ENCODE measurements around the gene NCK2. TPM values are rescaled to one million over a fixed set of nuclear protein-coding genes. Genes with fewer than 3 reads are reported as not detected.

NCK2 gene
- total and polyA plus RNA-seq, 7 experiments from 2014 or later = 30.8 to 134 (median 105) TPM

DNA sequence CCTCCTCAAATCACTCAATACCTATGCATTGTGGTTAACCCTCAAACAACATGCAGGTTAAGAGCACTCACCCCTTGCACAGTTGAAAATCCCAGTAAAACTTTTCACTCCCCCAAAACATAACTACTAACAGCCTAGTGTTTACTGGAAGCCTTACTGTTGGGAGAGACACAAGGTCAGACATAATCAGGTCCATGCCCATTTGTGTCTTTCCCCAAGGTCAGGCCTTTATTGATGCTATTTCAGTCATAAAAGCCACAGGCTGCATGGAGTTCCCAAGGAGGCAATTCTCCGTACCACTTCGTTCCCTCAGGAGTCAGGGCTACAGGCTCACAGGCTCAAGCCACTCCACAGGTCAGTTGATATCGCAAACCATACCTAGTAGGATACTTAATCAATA lies 180.2 kb downstream of the NCK2 start:
- Mint-ChIP-seq H3K4me3 (peak overlapping the region in 3 of 10 donors; percentile 8 to 43 (median 42)), H3K27me3 (no peaks in the 10 kb centered on the region), H3K4me1 (peaks cover 40 to 91% (median 85%) of the 10 kb centered on the region in 7 donors), H3K27ac (peak overlapping the region in 8 of 9 donors; percentile 3 to 93 (median 55)), H3K36me3 (peaks cover 0 to 19% (median 5%) of the 10 kb centered on the region in 5 donors), H3K9me3 (peaks cover 0 to 13% (median 5%) of the 10 kb centered on the region in 11 donors)
- intact Hi-C loops (cut with micrococcal nuclease) = loop anchor here (5.0 kb wide), 2 partner anchors 128 to 348 kb away; no protein-coding TSS in a partner anchor
- Histone ChIP-seq H3K36me3 (ENCODE audit: control insufficient read depth in 2 of 3, insufficient read depth in 3 of 3, low read length in 3 of 3) (no peaks in the 10 kb centered on the region), H3K27ac (ENCODE audit: low read depth, low read length) (no peak overlapping the region), H3K4me1 (ENCODE audit: control insufficient read depth in 2 of 2, insufficient read depth in 2 of 2, low read length in 2 of 2) (peaks cover 36 to 57% of the 10 kb centered on the region in 2 donors), H3K9me3 (ENCODE audit: control insufficient read depth in 2 of 3, low read length in 3 of 3) (no peaks in the 10 kb centered on the region), H3K4me3 (ENCODE audit: low read length) (no peak overlapping the region), H3K27me3 (ENCODE audit: control insufficient read depth in 2 of 2, insufficient read depth in 2 of 2, low read length in 2 of 2) (no peaks in the 10 kb centered on the region)
- ChIA-PET POLR2A (interaction anchor here (1.0 kb wide), 1 partner anchor 10 kb away, joined by 3 read pairs; no protein-coding TSS in a partner anchor), CTCF (interaction anchor here (0.7 to 1.6 kb wide), 2 partner anchors 160 to 618 kb away, joined by 3 to 6 read pairs; no protein-coding TSS in a partner anchor)
- no peak for DNase-seq
- no peak for ATAC-seq

DNA sequence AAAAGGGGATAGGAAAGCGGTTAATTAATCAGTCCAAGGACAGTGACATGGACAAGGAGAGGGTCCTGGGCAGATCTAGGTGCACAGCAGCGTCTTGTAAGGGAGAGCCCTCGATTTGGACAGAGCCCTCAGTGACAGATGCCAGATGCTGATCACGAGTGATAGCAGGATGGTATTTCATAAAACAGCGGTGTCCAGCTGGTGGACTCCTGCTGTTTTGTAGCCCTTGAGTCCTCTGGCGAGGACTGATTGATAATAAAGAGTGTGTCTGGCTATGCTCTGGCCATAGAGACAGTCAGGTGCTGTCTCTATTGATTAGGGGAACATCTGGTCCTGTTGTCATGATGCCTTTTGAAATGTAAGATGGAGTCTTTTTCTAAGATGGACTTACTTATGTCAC lies 180.7 kb downstream of the NCK2 start:
- H3K9me3 ChIP-seq (ENCODE audit: control insufficient read depth in 2 of 3, low read length in 3 of 3) = no peaks in the 10 kb centered on the region
- no peaks in the 10 kb centered on the region for H3K27me3 ChIP-seq (ENCODE audit: control insufficient read depth in 2 of 2, insufficient read depth in 2 of 2, low read length in 2 of 2)
- H3K4me1 ChIP-seq (ENCODE audit: control insufficient read depth in 2 of 2, insufficient read depth in 2 of 2, low read length in 2 of 2) = peaks cover 40 to 60% of the 10 kb centered on the region in 2 donors
- H3K4me1 Mint-ChIP-seq = peaks cover 43 to 91% (median 85%) of the 10 kb centered on the region in 7 donors
- no peaks in the 10 kb centered on the region for H3K27me3 Mint-ChIP-seq
- H3K27ac ChIP-seq (ENCODE audit: low read depth, low read length) = no peak overlapping the region
- H3K9me3 Mint-ChIP-seq = peaks cover 0 to 13% (median 5%) of the 10 kb centered on the region in 11 donors
- H3K36me3 Mint-ChIP-seq = peaks cover 0 to 17% (median 5%) of the 10 kb centered on the region in 5 donors
- H3K4me3 Mint-ChIP-seq = peak overlapping the region in 3 of 10 donors; percentile 42 to 69 (median 43)
- H3K27ac Mint-ChIP-seq = peak overlapping the region in 8 of 9 donors; percentile 3 to 93 (median 55)
- CTCF ChIA-PET = no interaction called here
- POLR2A ChIA-PET = interaction anchor here (1.1 to 3.2 kb wide), 4 partner anchors 9 to 171 kb away, joined by 4 to 21 read pairs (median 8); no protein-coding TSS in a partner anchor
- intact Hi-C loops (cut with micrococcal nuclease) = loop anchor here (5.0 kb wide), 2 partner anchors 128 to 348 kb away; no protein-coding TSS in a partner anchor
- no peaks in the 10 kb centered on the region for H3K36me3 ChIP-seq (ENCODE audit: control insufficient read depth in 2 of 3, insufficient read depth in 3 of 3, low read length in 3 of 3)
- ATAC-seq = no peak
- DNase-seq = no peak
- no peak overlapping the region for H3K4me3 ChIP-seq (ENCODE audit: low read length)

DNA sequence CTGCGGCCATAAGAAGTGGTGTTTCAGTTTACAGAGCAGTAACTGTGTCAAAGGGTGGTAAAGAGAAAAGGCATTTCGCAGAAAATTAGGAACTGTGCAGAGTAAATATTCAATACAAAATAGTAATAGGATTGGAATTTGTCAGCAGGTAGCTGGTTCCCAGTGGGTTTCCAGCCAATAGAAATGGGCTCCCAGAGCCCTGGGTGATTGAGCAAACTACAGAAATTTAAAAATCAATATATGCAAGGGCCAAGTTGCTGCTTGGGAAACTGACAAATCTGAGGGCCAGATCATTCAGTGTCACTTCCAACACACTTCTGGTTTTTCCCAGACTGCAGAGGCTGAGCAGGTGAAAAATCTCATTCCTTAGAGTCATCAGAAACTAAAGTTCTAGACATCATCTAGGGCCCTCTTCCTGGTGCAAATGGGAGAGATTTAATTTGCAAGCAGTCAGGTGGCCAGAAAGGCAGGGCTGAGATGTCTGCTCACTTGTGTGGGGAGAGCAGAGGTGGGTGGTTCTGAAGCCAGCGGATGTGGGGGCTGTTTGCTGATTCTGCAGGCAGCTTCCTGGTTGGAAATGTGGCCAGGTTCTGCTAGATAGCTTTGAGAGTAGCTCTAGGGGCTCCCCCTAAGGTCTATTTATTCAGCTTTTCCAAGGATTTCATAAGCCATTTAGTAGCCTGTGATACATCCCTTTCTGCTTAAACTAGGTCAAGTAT lies 182.4 kb downstream of the NCK2 start:
- Histone ChIP-seq H3K36me3 (ENCODE audit: control insufficient read depth in 2 of 3, insufficient read depth in 3 of 3, low read length in 3 of 3) (no peaks in the 10 kb centered on the region), H3K4me3 (ENCODE audit: low read length) (peak overlapping the region; percentile 33), H3K27ac (ENCODE audit: low read depth, low read length) (peak overlapping the region; percentile 50), H3K27me3 (ENCODE audit: control insufficient read depth in 2 of 2, insufficient read depth in 2 of 2, low read length in 2 of 2) (no peaks in the 10 kb centered on the region), H3K9me3 (ENCODE audit: control insufficient read depth in 2 of 3, low read length in 3 of 3) (no peaks in the 10 kb centered on the region), H3K4me1 (ENCODE audit: control insufficient read depth in 2 of 2, insufficient read depth in 2 of 2, low read length in 2 of 2) (peaks cover 44 to 65% of the 10 kb centered on the region in 2 donors)
- peak overlapping the region; percentile 25 to 85 (median 68) for H3K4me3 Mint-ChIP-seq
- H3K27ac Mint-ChIP-seq = peak overlapping the region; percentile 73 to 97 (median 90)
- peaks cover 0 to 4% (median 1%) of the 10 kb centered on the region in 11 donors for H3K9me3 Mint-ChIP-seq
- CTCF ChIA-PET = interaction anchor here (0.7 to 1.2 kb wide), 2 partner anchors 139 to 350 kb away, joined by 3 read pairs; no protein-coding TSS in a partner anchor
- peak; percentile 83 for ATAC-seq
- intact Hi-C loops (cut with micrococcal nuclease) = loop anchor here (1.0 to 5.0 kb wide), 5 partner anchors 8 to 350 kb away; no protein-coding TSS in a partner anchor
- H3K27me3 Mint-ChIP-seq = no peaks in the 10 kb centered on the region
- POLR2A ChIA-PET = interaction anchor here (0.6 to 3.2 kb wide), 19 partner anchors 8 to 1552 kb away, joined by 3 to 21 read pairs (median 4); no protein-coding TSS in a partner anchor
- peaks cover 0 to 5% (median 0%) of the 10 kb centered on the region in 5 donors for H3K36me3 Mint-ChIP-seq
- peaks cover 45 to 97% (median 91%) of the 10 kb centered on the region in 7 donors for H3K4me1 Mint-ChIP-seq
- DNase-seq = peak; percentile 15 to 76 (median 71)

DNA sequence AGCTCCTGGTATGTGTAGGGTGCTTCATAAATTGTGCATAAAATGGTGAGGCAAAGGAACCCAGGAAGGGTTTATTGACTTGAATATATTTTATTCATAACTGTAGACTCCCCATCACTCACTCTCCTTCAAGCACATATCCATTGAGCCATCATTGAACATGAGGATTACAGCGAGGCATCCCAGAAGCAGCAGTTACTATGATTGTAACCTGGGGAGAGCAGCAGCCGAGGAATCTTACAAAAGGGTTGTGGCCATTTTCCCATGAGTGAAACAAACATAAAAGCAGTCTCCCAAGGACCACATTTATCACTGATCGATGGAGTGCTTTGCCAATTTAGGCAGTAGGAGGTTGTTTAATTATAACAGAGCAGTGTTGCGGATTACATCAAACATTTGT lies 183.4 kb downstream of the NCK2 start:
- Histone ChIP-seq H3K27me3 (ENCODE audit: control insufficient read depth in 2 of 2, insufficient read depth in 2 of 2, low read length in 2 of 2) (no peaks in the 10 kb centered on the region), H3K9me3 (ENCODE audit: control insufficient read depth in 2 of 3, low read length in 3 of 3) (no peaks in the 10 kb centered on the region), H3K36me3 (ENCODE audit: control insufficient read depth in 2 of 3, insufficient read depth in 3 of 3, low read length in 3 of 3) (no peaks in the 10 kb centered on the region), H3K4me3 (ENCODE audit: low read length) (no peak overlapping the region), H3K27ac (ENCODE audit: low read depth, low read length) (peak overlapping the region; percentile 50), H3K4me1 (ENCODE audit: control insufficient read depth in 2 of 2, insufficient read depth in 2 of 2, low read length in 2 of 2) (peaks cover 47 to 72% of the 10 kb centered on the region in 2 donors)
- no peaks in the 10 kb centered on the region for H3K27me3 Mint-ChIP-seq
- ChIA-PET POLR2A (interaction anchor here (0.9 to 3.2 kb wide), 9 partner anchors 10 to 190 kb away, joined by 3 to 21 read pairs (median 5); no protein-coding TSS in a partner anchor), CTCF (interaction anchor here (1.2 kb wide), 1 partner anchor 351 kb away, joined by 3 read pairs; no protein-coding TSS in a partner anchor)
- intact Hi-C loops (cut with micrococcal nuclease) = loop anchor here (2.0 to 5.0 kb wide), 3 partner anchors 31 to 351 kb away; no protein-coding TSS in a partner anchor
- peak overlapping the region; percentile 29 to 85 (median 68) for H3K4me3 Mint-ChIP-seq
- H3K27ac Mint-ChIP-seq = peak overlapping the region in 8 of 9 donors; percentile 86 to 97 (median 92)
- peaks cover 0 to 4% (median 0%) of the 10 kb centered on the region in 11 donors for H3K9me3 Mint-ChIP-seq
- peaks cover 48 to 89% (median 83%) of the 10 kb centered on the region in 7 donors for H3K4me1 Mint-ChIP-seq
- no peaks in the 10 kb centered on the region for H3K36me3 Mint-ChIP-seq
- DNase-seq (no peak), ATAC-seq (no peak)

DNA sequence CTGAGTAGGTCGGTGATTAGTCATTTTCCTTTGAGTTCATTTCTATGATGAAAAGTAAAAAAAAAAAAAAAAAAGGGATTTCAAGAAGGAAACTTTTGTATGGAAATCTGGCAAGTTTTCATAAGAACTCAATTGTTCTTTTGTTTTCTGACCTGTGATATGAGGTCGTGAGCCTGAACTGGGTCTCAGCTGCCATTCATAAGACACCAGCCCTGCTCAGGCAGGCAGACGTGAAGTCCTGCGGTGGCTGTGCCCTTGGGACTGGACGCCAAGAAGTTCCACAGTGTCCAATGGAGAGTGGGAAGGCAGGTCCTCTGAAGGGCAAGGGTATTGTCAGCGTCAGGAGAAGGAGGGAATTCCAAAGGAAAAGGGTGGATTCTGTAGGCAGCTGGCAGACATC lies 183.9 kb downstream of the NCK2 start:
- Histone ChIP-seq H3K4me1 (ENCODE audit: control insufficient read depth in 2 of 2, insufficient read depth in 2 of 2, low read length in 2 of 2) (peaks cover 51 to 77% of the 10 kb centered on the region in 2 donors), H3K4me3 (ENCODE audit: low read length) (peak overlapping the region; percentile 5), H3K9me3 (ENCODE audit: control insufficient read depth in 2 of 3, low read length in 3 of 3) (no peaks in the 10 kb centered on the region), H3K36me3 (ENCODE audit: control insufficient read depth in 2 of 3, insufficient read depth in 3 of 3, low read length in 3 of 3) (no peaks in the 10 kb centered on the region), H3K27ac (ENCODE audit: low read depth, low read length) (peak overlapping the region; percentile 55), H3K27me3 (ENCODE audit: control insufficient read depth in 2 of 2, insufficient read depth in 2 of 2, low read length in 2 of 2) (no peaks in the 10 kb centered on the region)
- CTCF ChIA-PET = interaction anchor here (1.5 kb wide), 1 partner anchor 10 kb away, joined by 8 read pairs; no protein-coding TSS in a partner anchor
- DNase-seq = no peak
- H3K27me3 Mint-ChIP-seq = no peaks in the 10 kb centered on the region
- H3K27ac Mint-ChIP-seq = peak overlapping the region; percentile 14 to 97 (median 90)
- ATAC-seq = no peak
- H3K4me3 Mint-ChIP-seq = peak overlapping the region in 8 of 10 donors; percentile 32 to 85 (median 66)
- POLR2A ChIA-PET = interaction anchor here (0.6 to 3.2 kb wide), 14 partner anchors 10 to 190 kb away, joined by 3 to 21 read pairs (median 5); no protein-coding TSS in a partner anchor
- H3K36me3 Mint-ChIP-seq = no peaks in the 10 kb centered on the region
- intact Hi-C loops (cut with micrococcal nuclease) = loop anchor here (2.0 to 5.0 kb wide), 3 partner anchors 32 to 351 kb away; no protein-coding TSS in a partner anchor
- peaks cover 48 to 85% (median 78%) of the 10 kb centered on the region in 7 donors for H3K4me1 Mint-ChIP-seq
- peaks cover 0 to 4% (median 0%) of the 10 kb centered on the region in 11 donors for H3K9me3 Mint-ChIP-seq

DNA sequence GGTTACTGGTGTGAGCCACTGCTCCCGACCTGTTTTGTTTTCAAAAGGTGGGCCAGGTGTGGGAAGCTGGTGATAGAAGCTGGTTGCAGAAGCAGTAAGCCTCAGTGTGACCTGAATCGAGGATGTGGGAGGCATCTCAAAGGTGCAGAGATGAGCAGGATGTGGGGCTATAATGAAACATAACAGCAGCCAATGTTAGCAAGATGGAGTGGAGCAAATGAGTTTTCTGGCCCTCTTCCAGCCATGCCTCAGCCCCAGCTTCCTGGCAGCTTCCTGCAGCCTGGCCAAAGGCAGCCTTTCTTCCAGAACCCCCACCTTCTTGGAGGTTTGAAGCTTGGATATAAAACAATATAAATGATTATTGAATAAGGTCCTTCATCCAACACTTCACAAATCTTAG lies 184.8 kb downstream of the NCK2 start:
- H3K9me3 ChIP-seq (ENCODE audit: control insufficient read depth in 2 of 3, low read length in 3 of 3) = no peaks in the 10 kb centered on the region
- H3K4me1 Mint-ChIP-seq = peaks cover 48 to 76% (median 71%) of the 10 kb centered on the region in 7 donors
- peaks cover 0 to 6% (median 0%) of the 10 kb centered on the region in 11 donors for H3K9me3 Mint-ChIP-seq
- peak overlapping the region in 9 of 10 donors; percentile 51 to 85 (median 64) for H3K4me3 Mint-ChIP-seq
- H3K27me3 ChIP-seq (ENCODE audit: control insufficient read depth in 2 of 2, insufficient read depth in 2 of 2, low read length in 2 of 2) = no peaks in the 10 kb centered on the region
- peak overlapping the region; percentile 63 to 97 (median 90) for H3K27ac Mint-ChIP-seq
- H3K36me3 Mint-ChIP-seq = no peaks in the 10 kb centered on the region
- H3K4me1 ChIP-seq (ENCODE audit: control insufficient read depth in 2 of 2, insufficient read depth in 2 of 2, low read length in 2 of 2) = peaks cover 61 to 83% of the 10 kb centered on the region in 2 donors
- no peak overlapping the region for H3K4me3 ChIP-seq (ENCODE audit: low read length)
- ChIA-PET POLR2A (interaction anchor here (0.6 to 2.1 kb wide), 18 partner anchors 28 to 355 kb away, joined by 3 to 8 read pairs (median 4); no protein-coding TSS in a partner anchor), CTCF (interaction anchor here (1.0 to 1.5 kb wide), 5 partner anchors 11 to 353 kb away, joined by 3 to 8 read pairs (median 4); no protein-coding TSS in a partner anchor)
- no peaks in the 10 kb centered on the region for H3K27me3 Mint-ChIP-seq
- peak; percentile 72 for ATAC-seq
- H3K36me3 ChIP-seq (ENCODE audit: control insufficient read depth in 2 of 3, insufficient read depth in 3 of 3, low read length in 3 of 3) = no peaks in the 10 kb centered on the region
- DNase-seq = peak in 8 of 9 donors; percentile 31 to 79 (median 70)
- intact Hi-C loops (cut with micrococcal nuclease) = loop anchor here (1.0 to 5.0 kb wide), 4 partner anchors 9 to 352 kb away; no protein-coding TSS in a partner anchor
- H3K27ac ChIP-seq (ENCODE audit: low read depth, low read length) = peak overlapping the region; percentile 55
